SH-SY5Y (cell line): ENCODE data around the gene PBX1.

ENCODE experiments used
- GATA2 ChIP-seq: IDR thresholded peaks from 2 replicates; pipeline ENCODE4 v1.6.1; 2011; ENCODE audit warnings: mild to moderate bottlenecking, low read depth, low read length
- GATA3 ChIP-seq: IDR thresholded peaks from 2 replicates; pipeline ENCODE4 v1.6.1; 2011; ENCODE audit warnings: low read depth, mild to moderate bottlenecking, low read length, moderate library complexity

PBX1 gene

DNA sequence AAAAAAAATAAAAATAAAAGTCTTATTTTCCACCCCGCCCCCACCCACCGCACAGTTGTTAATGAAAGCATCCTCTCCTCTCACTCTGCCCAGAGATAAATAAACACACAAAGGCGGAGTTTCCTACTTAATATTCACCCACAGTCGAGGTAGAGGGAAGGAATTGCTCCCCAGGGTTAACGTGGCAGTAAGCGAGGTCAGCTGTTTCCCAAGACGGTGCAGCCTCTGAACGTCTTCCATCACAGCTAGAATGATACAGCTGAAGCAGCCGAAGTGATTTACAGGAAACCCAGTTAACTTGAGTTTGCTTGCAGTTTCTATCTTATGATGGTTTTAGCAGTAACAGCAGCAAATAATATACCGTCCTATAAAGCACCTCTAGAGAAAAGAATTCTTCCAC, 283.9 kb downstream of the PBX1 start:
- TF ChIP-seq GATA3 (no peak), GATA2 (no peak)

DNA sequence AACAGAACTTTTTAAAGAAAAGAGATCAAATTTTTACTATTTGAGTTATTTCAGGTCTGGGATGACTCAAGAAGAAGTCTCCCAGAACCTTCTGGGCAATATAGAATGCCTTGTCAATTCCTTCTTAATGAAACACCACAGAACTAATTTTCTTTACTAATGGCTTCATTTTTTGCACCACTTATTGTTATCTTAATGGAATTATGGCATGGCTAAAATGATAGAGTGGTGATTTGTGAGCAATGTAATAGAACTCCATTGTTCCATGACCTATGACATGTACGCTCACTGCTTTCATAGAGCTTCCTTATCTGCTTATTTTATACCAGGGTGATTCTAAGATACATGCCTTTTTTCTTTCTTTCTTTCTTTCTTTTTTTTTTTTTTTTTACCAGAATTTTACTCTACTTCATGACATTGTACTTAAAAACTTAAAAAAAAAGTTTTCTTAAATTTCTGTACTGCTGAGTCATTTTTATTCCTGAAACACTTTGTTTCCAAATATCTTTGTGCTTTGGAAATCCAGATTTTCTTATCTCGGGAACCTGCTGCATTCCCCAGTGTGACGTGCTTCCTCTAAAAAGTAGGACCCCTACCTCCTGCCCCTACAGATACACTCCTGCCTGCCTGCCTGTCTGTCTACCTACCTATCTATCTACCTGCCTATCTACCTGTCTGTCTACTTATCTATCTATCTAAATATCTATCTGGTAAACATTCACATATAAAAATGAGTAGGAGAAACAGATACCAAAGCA, 284.9 kb downstream of the PBX1 start:
- TF ChIP-seq GATA3: no peak
- no peak for TF ChIP-seq GATA2

GRCh38 chr1:164846731-164847691, 288.0 kb downstream of the PBX1 start:
- TF ChIP-seq GATA2: no peak

DNA sequence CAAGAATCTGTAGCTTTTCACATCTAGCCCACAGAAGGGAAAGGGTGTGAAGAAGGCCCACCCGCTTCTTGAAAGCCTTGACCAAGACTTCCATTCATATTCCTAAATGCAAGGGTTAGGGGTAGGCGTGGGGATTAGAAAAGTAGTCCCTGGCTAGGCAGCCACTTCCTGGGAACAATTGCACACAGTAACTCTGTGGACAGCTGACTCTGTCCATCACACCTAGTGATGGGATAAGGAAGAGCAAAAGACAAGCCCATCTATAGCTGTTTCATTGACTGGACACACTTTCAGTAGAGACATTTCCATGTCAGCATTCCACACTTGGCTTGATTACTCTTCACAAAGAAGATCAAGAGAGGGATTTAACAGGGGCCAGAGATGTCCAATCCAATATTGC, 294.2 kb downstream of the PBX1 start:
- TF ChIP-seq GATA2 (no peak), GATA3 (no peak)

DNA sequence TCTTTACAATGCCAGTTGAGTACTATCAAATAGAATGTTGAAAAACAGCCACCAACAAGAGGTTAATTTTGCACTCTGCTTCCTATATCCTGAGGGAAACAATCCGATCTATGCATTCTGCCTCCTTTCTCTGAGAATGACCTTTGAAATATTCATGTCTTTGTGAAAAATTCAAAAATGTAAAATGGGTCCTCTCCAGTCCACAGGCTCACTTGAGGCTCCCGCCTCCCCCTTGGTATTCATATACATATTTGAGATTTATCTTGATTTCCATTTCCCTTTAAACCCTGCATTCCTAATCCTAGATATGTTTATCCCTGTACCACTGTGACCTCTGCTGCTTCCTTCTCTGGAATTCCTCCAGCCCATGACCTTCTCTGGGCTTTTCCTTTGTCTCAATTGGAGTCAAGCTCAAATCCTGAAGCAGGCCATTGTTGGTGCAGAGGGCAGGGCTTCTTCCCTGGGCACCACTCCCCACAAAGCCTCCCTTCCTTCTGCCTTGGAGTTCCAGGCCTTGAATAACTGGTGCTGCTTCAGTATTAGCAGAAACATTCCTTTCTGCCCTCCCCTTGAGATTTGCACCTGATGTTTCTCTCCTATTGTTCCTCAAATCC, 296.8 kb downstream of the PBX1 start:
- TF ChIP-seq GATA3 (no peak), GATA2 (no peak)

DNA sequence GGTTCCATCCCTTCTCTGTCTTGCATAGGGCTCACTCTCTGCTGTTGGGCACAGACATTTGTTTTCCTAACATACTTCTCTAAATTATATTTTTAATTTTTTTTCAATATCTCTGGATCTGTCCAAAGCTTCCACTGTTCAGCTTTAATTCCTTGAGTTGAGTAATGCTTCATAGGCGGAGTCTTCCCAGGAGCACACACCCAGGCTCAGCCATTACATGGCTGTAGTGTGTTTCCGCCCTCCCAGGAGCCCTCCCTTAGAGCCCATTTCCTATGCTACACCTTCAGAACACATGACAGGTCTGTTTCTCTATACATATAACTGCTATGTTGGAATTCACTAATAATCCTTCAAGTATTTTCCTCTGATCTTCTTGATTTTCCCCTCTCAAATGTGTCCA, 297.4 kb downstream of the PBX1 start:
- no peak for TF ChIP-seq GATA3
- no peak for TF ChIP-seq GATA2

DNA sequence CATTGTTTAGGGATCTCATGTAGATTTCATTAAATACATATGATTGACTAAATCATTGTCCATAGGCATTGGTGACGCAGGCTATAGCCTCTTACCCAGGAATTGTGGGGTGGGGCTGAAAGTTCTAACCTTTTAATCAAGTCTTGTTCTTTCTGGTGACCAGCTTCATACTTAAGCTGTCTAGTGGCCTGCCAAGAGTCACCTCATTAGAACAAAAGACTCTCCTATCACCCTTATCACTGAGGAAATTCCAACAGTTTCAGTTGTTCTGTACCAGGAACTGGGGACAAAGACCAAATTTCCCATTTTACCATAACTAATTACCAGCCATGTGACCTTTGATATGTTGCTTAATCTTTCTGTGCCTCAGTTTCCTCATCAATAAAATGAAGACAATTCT, 298.5 kb downstream of the PBX1 start:
- TF ChIP-seq GATA2 (no peak), GATA3 (no peak)

DNA sequence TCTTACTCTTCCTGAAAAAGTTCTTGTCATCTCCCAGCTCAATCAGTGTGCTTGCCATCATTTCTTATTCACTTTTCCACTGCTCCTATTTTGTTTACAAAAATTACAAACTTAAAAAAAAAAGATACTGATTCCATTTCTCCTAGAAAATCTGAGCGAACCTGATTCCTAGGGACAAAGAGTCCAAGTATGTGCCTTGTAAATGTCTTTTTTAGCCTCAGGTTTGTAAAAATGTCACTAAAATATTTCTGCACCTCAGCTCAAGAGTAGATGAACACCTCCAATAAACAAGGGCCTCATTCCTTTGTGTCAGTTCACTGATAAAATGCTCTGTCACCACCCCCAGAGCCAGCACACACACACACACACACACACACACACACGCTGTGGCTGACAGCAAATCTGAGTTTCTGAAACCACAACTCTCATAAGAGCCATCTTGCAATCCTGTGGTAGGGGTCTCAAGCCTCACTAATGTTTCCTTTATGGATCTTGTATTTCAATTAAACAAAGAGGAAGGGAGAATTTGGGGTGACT, 299.2 kb downstream of the PBX1 start:
- no peak for TF ChIP-seq GATA3

DNA sequence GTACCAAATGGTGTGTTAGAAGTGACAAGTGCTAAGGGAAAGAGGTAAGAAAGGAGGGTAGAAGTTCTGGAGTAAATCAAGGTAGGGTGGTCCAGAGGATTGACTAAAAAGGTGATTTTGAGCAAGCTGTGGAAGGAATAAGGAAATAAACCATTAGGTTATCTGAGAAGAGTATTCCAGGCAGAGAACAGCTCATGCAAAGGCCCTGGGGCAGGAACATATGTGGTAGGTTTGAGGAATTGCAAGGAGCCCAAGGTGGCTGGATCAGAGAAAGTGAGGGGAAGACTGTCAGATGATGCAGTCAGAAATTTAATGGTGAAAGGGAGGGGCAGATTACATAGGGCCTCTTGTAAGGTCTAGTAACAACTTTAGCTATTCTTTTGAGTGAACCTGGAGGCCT, 302.6 kb downstream of the PBX1 start:
- no peak for TF ChIP-seq GATA2
- no peak for TF ChIP-seq GATA3

DNA sequence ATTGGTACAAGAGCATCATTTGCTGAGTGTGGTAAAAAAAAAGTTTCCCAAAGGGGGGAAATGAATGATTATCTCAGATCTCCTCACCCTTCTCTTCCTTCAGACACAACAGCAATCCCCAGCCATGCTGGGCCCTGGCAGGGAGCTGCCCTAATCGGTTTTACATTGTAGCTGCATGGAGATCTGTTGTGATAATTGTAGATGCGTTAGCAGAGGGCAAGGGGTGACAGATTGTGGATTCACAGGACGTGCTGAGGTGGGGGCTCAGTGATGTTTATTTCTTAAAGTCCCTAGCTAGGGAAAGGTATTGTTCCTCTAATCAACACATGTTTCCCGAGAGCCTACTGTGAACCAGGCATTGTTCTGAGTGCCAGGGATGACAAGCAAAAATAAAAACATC, 304.1 kb downstream of the PBX1 start:
- TF ChIP-seq GATA2 (peak; percentile 29; the same call in 1 of the 2 replicates), GATA3 (no peak)

DNA sequence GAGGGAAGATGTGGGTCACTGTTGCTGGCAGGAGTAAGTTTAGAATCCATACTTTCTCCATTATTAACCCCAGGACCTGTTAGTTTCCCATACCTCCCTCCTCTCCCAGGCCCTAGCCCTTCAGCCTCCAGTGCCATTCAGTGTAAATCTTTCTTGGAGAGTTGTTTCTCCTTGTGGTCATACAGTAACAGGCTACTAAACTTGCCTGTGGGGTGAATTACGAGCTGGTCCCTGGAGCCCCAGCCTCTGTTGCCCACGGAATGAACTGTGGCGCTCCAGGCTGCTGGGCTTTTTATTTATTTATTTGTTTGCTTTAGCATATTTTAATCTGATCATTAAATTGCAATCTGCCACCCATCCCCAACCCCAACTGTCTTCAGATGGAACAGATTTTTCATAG, 305.2 kb downstream of the PBX1 start:
- TF ChIP-seq GATA2: no peak
- TF ChIP-seq GATA3: no peak

GRCh38 chr1:164865385-164865784, 306.4 kb downstream of the PBX1 start:
- TF ChIP-seq GATA2 (no peak), GATA3 (no peak)

GRCh38 chr1:164867590-164867989, 308.6 kb downstream of the PBX1 start:
- TF ChIP-seq GATA3 (no peak), GATA2 (no peak)

DNA sequence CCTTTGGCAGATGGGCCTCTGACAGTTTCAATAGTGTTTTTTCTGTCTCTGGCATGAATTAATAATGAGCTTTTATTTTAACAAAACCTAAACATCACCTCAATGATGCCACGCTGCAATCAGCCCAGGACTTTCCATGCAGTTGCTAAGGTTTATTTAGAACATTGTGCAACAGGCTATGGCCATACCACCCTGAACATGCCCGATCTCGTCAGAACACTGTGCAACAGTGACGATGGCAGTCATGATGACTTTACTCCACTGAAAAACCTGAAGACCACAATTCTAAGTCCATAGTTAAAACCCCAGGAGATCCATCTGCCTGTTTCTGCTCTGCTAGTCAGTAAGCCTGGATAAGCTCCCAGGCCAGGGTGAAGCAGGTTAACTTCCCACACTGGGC, 310.0 kb downstream of the PBX1 start:
- TF ChIP-seq GATA3 (no peak), GATA2 (no peak)
